Medulla oblongata (tissue), 1 donor: ENCODE results near the gene SPNS1.
"Not testable (repeated sequence)": the region's sequence is repeated elsewhere in the genome, so short reads cannot be mapped to it uniquely, and the experiment has no call there.

Experiments used
- DNase-seq: peaks from one replicate; pipeline ENCODE4 v3.0.0-alpha.2; 2015; ENCODE audit errors: extremely low spot score

SPNS1 gene

DNA sequence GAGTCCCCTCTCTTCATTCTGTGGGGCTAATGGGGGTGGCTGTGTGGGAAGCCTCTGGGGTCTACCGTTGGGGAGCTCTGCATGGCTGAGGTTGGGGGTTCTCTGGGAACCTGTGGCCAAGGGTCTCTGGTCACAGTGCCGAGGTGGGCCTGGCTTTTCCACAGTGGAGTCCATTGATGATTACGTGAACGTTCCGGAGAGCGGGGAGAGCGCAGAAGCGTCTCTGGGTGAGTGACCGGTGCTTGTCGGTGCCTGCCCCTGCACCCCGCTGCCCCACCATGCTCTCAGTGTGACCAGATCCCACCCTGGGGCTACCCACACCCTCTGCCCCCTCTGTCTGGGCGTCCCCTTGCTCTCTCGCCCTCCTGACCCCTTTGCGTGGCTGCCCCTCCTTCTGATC, 14.8 kb downstream of the SPNS1 start:
- no peak for DNase-seq

DNA sequence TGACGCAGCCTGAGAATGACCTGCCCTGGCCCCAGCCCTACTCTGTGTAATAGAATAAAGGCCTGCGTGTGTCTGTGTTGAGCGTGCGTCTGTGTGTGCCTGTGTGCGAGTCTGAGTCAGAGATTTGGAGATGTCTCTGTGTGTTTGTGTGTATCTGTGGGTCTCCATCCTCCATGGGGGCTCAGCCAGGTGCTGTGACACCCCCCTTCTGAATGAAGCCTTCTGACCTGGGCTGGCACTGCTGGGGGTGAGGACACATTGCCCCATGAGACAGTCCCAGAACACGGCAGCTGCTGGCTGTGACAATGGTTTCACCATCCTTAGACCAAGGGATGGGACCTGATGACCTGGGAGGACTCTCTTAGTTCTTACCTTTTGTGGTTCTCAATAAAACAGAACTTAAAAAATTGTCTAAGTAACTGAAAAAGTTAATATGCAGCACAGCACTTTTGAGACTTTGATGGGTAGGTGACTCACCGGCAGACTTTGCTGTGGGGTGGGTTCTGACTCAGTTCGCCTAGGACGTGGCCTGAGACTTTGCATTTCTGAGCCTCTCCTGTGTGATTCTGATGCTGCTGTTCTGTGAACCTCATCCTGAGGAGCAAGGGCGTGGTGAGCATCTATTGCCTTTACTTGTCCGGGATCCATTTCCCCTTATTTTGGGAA, 15.9 kb downstream of the SPNS1 start:
- DNase-seq: no peak

DNA sequence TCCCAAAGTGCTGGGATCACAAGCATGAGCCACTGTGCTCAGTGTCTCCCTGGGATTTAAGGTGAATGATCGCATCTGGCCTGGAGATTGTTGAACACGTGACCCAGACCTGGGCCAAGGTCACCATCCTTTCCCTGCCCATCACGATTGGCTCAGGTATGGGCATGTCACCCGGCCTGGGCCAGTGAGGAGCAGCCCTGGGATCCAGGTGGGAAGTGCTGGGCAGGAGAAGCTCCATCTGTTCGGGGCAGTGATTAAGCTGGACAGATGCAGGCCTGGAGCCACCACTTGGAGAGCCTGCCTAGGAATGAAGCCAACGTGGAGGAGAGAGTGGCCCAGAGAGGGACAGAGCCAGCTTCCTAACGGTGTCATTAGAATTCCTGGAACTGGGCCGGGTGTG, 17.1 kb downstream of the SPNS1 start:
- no peak for DNase-seq

DNA sequence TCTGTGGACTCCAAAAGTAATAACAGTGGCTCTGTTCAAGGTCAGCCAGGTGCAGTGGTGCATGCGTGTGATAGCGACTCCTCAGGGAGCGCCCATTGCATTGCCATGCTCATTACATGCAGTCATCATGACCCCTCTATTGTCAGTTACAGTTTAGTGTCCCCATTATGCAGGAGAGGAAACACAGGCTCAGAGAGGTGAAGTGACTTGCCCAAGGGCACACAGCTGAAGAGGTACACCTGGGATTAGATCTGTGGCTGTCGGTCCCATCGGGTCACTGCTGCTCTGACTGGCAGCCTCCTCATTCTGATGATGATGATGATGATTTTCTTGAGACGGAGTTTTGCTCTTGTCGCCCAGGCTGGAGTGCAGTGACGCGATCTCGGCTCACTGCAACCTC, 17.9 kb downstream of the SPNS1 start:
- DNase-seq: no peak

DNA sequence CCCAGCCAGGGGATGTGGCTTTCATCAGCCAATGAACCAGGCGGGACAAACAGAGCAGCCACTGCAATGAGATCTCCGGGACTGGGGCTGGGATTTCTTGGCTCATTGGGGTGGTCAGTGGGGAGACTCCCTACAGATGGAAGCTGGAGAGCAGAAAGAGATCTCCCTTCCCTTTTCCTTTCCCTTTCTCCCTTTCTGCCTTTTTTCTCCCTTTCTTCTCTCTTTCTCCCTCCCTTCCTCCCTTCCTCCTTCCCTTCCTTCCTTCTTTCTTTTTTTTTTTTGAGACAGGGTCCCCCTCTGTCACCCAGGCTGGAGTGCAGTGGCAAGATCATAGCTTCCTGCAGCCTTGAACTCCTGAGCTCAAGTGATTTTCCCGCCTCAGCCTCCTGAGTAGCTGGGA, 24.3 kb downstream of the SPNS1 start:
- DNase-seq: no peak

DNA sequence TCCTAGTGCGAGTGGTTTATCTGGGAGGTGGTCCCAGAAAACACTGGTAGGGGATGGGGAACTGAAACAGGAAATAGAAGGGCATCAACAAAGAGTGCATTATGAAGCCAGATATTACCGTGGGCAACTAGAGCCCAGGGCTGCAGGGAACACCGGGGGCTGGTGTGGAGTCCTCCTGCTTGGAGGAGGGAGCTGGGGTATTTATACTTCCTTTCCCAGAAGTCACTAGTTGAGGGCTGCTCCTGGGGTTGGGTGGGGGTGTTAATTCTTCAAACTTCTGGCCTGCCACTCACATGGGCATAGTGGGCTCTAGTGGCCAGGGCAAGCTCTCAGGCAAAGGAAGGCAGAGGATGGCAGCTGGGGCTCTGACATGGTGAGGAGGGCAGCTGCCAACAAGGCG, 25.0 kb downstream of the SPNS1 start:
- DNase-seq: no peak

DNA sequence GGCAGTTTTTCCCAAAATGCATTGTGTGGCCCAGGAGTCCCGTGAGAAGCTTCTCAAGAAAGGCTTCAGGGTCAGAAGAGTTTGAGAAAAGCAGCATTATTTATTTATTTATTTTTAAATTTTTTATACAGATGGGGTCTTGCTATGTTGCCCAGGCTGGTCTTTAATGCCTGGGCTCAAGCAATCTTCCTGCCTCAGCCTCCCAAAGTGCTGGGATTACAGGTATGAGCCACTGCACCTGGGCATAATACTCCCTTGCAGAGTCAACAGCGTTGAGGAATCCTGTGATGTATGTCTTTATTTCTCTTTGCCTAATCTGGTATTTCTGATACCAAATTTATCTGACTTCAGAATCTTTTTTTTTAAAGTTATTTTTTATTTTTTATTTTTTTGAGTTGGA, 25.4 kb downstream of the SPNS1 start:
- DNase-seq: no peak

DNA sequence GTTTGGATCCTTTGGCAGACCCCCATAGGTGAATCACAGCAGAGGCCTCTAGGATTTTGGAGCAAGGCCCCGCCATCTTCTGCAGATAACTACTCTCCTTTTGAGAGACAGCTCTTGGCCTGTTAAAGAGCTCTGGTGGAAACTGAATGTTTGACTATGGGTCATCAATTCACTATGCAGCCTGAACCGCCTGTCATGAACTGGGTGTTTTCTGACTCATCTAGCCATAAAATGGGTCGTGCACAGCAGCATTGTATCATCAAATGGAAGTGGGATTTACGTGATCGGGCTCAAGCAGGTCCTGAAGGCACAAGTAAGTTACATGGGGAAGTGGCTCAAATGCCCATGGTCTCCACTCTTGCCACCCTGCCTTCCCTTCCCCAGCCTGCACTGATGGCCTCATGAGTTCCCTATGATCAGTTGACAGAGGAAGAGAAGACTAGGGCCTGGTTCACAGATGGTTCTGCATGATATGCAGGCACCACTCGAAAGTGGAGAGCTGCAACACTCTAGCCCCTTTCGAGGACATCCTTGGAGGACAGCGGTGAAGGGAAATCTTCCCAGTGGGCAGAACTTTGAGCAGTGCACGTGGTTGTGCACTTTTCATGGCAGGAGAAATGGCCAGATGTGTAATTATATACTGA, 30.0 kb downstream of the SPNS1 start:
- not testable (repeated sequence) for DNase-seq

DNA sequence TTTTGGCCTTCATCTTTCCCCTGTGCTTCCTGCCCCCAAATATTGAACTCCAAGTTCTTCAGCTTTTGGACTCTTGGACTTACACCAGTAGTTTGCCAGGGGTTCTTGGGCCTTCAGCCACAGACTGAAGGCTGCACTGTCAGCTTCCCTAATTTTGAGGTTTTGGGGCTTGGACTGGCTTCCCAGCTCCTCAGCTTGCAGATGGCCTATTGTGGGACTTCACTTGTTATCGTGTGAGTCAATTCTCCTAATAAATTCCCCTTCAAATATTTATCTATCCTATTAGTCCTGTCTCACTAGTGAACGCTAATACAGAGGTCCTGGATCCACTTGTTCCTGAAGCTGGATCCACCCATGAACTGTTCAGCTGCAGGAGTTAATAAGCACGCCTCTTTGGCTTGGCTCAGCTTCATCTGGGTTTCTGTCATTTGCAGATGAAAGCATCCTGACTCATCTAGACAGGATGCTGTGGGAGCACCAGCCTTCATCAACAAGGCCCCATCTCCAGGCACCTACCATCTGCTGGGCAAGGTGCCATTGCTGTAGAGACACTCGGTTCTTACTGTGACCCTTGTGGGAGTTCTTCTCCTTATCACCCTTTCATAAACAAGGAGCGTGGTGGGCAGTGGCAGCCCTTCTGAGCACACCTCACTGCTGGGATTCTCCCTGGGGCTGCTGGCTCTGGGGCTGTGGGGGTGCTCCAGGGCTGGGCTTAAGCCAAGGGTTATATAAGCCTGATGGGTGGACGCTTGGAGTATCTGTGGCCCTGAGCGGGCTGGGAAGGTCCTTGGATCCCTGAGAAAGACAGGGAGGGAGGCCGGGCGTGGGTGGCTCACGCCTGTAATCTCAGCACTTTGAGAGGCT, 33.4 kb downstream of the SPNS1 start:
- DNase-seq: no peak

DNA sequence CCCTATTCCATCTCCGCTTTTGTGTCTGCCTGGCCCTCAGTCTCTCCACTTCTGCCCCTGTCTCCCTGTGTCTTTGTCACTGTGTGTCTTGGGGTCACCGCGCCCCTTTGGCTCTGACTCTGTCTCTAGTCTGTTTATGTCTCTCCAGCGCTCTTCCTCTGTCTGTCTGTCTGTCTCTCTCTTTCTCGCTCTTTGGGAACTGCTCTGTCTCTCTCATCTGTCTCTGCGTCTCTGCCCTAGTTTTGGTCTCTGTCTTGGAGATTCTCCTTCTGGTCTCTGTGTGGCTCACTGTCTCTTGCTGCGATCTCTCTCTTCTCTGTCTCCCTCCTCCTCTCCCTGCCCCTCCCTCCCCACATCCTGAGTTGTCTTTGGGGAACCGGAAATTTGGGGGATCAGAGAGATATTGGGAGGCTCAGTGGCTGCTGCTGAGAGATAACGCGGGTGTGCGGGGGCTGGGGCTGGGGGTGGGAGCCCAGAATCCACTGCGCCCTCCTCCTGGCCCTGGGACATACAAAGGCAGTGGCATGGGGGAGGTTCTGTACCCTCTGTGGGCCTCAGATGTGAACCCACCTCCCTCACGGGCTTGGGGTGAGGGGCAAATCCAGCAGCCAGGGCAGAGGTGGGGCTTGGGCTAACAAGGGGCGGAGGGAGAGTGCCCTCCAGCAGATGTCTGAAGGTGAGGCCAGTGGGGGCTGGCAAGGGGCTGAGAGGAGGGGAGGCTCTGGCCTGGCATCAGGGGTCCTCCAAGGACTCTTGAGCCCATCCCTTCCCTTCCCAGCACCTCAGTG, 34.7 kb downstream of the SPNS1 start:
- no peak for DNase-seq

DNA sequence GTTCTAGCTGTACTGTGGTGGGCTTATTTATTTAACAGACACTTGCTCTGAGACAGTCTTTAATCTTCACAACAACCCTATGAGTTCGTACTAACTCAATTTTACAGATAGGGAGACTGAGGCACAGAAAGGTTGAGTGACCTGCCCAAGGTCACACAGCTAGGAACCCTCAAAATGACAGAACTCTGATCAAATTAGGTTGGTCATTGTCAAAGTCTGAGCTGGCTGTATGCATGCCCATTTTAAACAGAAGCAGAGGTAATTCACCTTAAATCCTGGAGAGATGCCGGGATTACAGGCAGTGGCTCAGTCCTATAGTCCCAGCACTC, 35.2 kb downstream of the SPNS1 start:
- no peak for DNase-seq

DNA sequence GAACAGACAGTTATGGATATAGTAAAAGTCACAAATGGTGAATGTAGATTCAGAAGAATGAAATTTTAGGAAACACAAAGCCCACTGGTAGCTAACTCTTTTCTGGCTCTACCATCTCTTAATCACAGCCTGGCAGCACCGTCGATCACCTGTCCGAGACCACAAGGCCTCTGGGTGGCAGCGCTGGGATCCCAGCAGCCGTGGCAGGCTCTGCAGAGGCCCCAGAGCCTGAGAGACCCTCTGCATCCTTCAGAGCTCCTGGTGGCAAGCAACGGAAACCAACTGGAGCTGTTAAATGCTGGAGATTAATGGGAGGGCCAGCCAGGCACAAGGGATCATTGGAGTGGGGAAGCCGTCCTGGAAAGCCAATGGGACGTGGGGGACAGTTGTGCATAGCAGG, 36.5 kb downstream of the SPNS1 start:
- DNase-seq: no peak

DNA sequence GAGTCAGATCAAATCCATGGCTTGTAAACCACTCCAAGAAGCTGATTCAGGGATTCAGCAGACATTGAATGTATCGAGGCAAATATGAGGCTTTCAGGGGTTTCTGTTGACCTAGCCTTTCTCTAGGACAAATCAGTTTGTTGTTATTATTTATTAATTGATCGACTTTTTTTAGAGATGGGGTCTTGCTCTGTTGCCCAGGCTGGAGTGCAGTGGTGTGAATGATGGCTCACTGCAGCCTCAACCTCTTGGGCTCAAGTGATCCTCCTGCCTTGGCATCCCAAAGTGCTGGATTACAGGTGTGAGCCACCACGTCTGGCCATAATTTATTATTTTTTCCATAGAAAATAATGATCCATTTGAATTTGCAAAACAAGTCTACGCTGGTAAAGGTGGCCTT, 37.3 kb downstream of the SPNS1 start:
- DNase-seq: no peak

DNA sequence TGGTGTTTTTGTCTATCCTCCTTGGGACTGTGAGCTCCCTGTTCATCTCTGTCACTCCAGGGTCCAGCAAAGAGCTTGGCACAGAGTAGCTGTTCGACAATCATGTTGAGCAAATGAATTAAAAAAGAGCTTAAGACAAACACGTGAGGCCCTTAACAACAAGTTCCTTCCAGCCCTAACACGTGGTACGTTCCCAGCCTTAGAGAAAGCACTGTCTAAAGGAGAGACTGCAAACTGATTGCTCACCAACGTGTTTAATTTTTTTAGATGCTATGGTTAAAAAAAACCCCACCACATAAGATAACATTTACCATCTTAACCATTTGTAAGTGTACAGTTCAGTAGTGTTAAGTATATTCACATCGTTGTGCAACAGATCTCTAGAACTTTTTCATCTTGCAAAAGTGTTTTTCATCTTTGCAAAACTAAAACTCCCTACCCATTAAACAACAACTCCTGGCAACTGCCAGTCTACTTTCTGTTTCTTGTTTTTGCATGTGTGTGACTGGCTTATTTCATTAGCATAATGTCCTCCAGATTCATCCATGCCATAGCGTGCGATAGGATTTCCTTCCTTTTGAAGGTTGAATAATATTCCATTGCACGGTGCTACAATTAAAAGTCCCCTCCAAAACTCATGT, 38.5 kb downstream of the SPNS1 start:
- no peak for DNase-seq

DNA sequence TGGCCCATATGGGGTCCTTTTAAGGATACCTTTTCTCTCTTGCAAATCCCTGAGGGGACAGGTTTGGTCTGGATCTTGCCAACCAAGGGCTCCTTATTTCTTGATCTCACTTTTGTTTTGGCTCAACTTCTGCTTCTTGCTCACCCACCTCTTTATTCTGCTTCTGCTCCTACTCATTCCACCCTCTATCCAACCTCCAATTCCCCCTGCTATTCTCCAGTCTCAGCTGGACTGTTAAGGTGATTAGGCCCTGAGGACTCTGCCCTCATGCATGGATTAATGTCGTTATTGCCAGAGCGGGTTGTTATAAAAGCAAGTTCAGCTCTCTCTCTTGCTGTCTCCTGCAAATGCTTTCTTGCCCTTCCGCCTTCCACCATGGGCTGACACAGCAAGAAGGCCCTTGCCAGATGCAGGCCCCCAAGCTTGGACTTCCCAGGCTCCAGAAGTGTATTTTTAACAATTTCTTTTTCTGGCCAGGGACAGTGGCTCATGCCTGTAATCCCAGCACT, 40.0 kb downstream of the SPNS1 start:
- DNase-seq: no peak

DNA sequence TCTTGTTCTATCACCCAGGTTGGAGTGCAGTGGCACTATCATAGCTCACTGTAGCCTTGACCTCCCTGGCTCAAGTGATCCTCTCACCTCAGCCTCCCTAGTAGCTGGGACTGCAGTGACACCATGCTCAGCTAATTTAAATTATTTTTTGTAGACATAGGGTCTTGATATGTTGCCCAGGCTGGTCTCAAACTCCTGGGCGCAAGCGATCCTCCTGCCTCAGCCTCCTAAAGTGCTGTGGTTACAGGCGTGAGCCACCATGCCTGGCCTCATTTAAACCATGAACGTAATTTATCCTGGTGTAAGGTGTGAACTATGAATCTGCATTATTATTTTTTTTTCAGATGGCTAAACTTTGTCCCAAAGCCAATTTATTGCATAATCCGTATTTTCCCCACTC, 47.6 kb downstream of the SPNS1 start:
- no peak for DNase-seq

DNA sequence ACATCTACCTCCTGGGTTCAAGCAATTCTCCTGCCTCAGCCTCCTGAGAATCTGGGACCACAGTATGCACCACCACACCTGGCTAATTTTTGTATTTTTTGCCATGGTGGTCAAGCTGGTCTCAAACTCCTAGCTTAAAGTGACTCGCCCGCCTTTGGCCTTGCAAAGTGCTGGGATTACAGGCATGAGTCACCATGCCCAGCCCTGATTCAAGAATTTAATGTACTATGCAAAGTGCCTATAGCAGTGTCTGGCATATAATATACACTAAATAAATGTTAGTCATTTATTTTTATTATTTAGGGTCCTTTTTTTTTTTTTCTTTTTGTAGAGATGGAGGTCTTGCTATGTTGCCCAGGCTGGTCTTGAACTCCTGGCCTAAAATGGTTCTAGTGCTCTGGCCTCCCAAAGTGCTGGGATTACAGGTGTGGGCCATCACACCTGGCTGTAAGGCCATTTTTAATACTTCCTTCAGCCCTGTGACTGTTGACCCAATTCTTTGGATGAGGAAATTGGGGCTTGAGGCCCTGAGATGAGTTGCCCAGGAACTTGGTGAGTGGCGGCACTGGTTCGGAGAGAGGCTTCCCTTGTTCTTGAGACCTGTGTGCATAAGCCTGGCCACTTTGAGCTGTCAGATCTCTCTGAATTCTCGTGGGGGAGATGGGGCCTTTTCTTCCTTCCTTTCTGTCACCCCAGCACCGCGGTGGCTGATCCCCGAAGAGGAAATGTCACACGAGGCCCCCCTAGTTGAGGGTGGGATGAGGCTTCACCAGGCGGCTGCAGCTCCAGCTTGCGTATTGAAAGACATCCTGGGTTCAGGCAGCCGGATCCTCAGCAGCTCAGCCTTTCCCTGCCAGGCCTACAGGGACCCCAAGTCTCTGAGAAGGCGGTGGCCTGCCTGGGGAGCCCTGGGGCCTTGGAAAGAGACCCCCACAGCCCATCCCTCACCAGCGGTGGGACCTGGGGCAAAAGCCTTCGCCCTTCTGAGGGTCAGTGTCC, 49.0 kb downstream of the SPNS1 start:
- no peak for DNase-seq

DNA sequence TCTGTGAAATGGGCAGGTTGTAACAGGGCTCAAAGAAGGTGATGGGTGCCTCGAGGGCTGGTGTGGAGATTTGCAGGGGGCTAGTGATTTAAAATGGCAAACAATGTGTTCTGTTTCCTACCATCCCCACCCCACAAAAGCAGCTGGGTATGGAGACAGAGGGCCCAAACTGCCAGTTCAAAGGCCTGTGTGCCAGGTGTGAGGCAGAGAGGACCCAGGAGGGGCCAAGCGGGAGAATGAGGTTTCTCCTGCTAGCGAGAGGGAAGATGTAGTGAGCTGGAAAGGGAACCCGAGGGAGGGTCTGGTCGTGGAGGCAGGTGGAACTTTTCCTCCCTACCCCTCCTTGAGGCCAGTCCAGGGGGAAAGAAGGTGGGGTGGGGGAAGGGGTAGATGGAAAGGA, 49.7 kb downstream of the SPNS1 start:
- DNase-seq: no peak

DNA sequence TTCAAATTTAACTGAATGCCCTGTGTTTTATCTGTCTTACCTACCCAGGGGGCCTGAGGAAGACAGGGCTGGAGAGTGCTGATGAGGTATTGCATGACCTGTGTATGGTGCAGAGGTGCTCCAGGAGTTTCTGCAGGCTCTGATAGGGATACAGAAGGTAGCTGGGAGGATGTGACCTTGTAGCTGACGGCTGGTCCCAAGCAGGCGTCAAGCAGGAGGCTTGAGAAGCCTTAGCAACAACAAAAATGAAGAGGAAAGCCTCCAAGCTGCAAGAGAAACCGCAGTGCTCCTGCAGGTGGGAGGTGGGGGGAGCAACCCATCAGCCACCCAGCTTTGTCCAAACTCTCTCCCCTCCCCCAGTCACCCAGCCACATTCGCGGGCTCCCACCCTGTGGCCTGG, 50.6 kb downstream of the SPNS1 start:
- no peak for DNase-seq

DNA sequence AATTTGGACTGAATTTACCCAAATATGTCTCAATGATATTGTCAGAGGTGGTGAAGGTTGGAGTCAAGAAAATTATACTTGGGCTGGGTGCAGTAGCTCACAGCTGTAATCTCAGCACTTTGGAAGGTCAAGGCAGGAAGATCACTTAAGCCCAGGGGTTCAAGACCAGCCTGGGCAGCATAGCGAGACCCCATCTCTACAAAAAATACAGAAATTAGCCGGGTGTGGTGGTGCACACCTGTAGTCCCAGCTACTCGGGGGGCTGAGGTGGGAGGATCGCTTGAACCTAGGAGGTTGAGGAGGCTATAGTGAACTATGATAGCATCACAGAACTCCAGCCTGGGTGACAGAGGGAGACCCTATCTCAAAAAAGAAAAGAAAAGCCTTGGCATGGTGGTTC, 51.2 kb downstream of the SPNS1 start:
- no peak for DNase-seq
